GDM1 (cell line): ENCODE data around the gene MRPL34.
"Not testable (repeated sequence)": the region's sequence is repeated elsewhere in the genome, so short reads cannot be mapped to it uniquely, and the experiment has no call there.

Source experiments
- DNase-seq: peaks from one replicate; lab custom pipeline; 2025; lab: John Stamatoyannopoulos, UW

Gene MRPL34

GRCh38 chr19:17285415-17286135, 20.1 kb upstream of the MRPL34 start:
- DNase-seq: no peak

GRCh38 chr19:17286263-17286662, 19.4 kb upstream of the MRPL34 start:
- DNase-seq: no peak

GRCh38 chr19:17286752-17287151, 18.9 kb upstream of the MRPL34 start:
- no peak for DNase-seq

- DNase-seq: no peak
These were observed 16.2 kb upstream of the MRPL34 start for GRCh38 chr19:17289489-17289888.

- DNase-seq: peak; percentile 66
These were observed 13.2 kb upstream of the MRPL34 start for GRCh38 chr19:17292301-17293074.

GRCh38 chr19:17293605-17294004, 12.1 kb upstream of the MRPL34 start:
- no peak for DNase-seq

- DNase-seq: peak; percentile 31
These were observed 11.4 kb upstream of the MRPL34 start for GRCh38 chr19:17294051-17294891.

- DNase-seq: not testable (repeated sequence)
These were observed 10.1 kb upstream of the MRPL34 start for GRCh38 chr19:17295551-17295950.

- no peak for DNase-seq
These were observed 9.4 kb upstream of the MRPL34 start for GRCh38 chr19:17296273-17296672.

GRCh38 chr19:17296976-17297375, 8.7 kb upstream of the MRPL34 start:
- no peak for DNase-seq

- DNase-seq: no peak
These were observed 4.6 kb upstream of the MRPL34 start for GRCh38 chr19:17300992-17301619.

- peak; percentile 34 for DNase-seq
These were observed 3.1 kb upstream of the MRPL34 start for GRCh38 chr19:17302391-17303166.

- DNase-seq: peak; percentile 90
These were observed 2.3 kb upstream of the MRPL34 start, which contains the start of gene ABHD8 for GRCh38 chr19:17303167-17303939. TSS of gene ABHD8 (minus strand) at chr19:17303425. CDS start at chr19:17301616, 1,809 bp downstream.

- DNase-seq: no peak
These were observed 1.8 kb upstream of the MRPL34 start for GRCh38 chr19:17303940-17304267.

- DNase-seq: no peak
These were observed 1.1 kb upstream of the MRPL34 start for GRCh38 chr19:17304386-17305215.

- DNase-seq: no peak
These were observed 506 bp upstream of the MRPL34 start for GRCh38 chr19:17305216-17305516.

- no peak for DNase-seq
These were observed 628 bp downstream of the MRPL34 start for GRCh38 chr19:17306285-17306714.

GRCh38 chr19:17307876-17308377, 2.3 kb downstream of the MRPL34 start:
- DNase-seq: no peak

GRCh38 chr19:17309198-17309964, 3.7 kb downstream of the MRPL34 start, which contains the start of gene DDA1:
TSS of gene DDA1 (plus strand) at chr19:17309563. CDS start at chr19:17309655, 92 bp downstream.
- DNase-seq: peak; percentile 99
